ENCODE results near the gene SSBP2.

DNA sequence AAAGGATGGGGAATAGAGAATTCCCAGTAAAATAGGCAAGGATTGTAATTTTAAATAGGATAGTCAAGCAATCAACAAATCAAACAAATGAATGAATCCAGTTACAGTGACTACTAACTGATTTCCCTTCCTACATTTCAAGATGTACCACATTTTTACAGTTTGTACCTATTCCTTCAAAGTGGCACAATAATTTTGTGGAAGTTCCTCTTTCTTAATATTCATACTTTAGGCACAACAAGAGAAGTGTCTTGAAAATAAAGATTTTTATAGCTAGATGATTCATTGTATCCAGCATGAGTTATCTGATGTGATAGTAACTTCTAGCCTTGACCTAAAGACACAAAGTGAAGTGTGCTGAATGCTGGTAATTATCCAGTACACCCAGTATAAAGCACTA lies 234.8 kb downstream of the SSBP2 start:
- TF ChIP-seq, protein P1, sequence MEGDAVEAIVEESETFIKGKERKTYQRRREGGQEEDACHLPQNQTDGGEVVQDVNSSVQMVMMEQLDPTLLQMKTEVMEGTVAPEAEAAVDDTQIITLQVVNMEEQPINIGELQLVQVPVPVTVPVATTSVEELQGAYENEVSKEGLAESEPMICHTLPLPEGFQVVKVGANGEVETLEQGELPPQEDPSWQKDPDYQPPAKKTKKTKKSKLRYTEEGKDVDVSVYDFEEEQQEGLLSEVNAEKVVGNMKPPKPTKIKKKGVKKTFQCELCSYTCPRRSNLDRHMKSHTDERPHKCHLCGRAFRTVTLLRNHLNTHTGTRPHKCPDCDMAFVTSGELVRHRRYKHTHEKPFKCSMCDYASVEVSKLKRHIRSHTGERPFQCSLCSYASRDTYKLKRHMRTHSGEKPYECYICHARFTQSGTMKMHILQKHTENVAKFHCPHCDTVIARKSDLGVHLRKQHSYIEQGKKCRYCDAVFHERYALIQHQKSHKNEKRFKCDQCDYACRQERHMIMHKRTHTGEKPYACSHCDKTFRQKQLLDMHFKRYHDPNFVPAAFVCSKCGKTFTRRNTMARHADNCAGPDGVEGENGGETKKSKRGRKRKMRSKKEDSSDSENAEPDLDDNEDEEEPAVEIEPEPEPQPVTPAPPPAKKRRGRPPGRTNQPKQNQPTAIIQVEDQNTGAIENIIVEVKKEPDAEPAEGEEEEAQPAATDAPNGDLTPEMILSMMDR (IDR thresholded peaks at IDR 0.05), result no peak
- TF ChIP-seq POLR2A (IDR thresholded peaks at IDR 0.05), result no peak
